GM10248 (cell line): Measurements from ENCODE around the gene OIP5.
"Not testable (repeated sequence)": the region's sequence is repeated elsewhere in the genome, so short reads cannot be mapped to it uniquely, and the experiment has no call there.

ENCODE experiments used
- CTCF ChIA-PET: fragments of 300-600 bp; sonication (Branson Sonifier 250); formaldehyde crosslinking; extraction: SDS; loops from one replicate; lab custom pipeline; 2021; ENCODE audit warnings: antibody characterized with exemption; lab: Yijun Ruan, JAX
- POLR2A ChIA-PET: fragments of 350-650 bp; sonication (Branson Sonifier 250); formaldehyde crosslinking; extraction: SDS; loops from one replicate; lab custom pipeline; 2020; ENCODE audit warnings: antibody characterized with exemption; lab: Yijun Ruan, JAX
- DNase-seq: peaks from one replicate; pipeline ENCODE4 v3.0.0; 2012; ENCODE audit errors: extremely low spot score
- TF ChIP-seq, protein P1 (sequence below): IDR thresholded peaks from 2 replicates; pipeline ENCODE4 v1.5.1; 2012; ENCODE audit warnings: mild to moderate bottlenecking, low read depth; ENCODE audit errors: extremely low read depth, missing control alignments, control extremely low read depth

Gene OIP5

DNA sequence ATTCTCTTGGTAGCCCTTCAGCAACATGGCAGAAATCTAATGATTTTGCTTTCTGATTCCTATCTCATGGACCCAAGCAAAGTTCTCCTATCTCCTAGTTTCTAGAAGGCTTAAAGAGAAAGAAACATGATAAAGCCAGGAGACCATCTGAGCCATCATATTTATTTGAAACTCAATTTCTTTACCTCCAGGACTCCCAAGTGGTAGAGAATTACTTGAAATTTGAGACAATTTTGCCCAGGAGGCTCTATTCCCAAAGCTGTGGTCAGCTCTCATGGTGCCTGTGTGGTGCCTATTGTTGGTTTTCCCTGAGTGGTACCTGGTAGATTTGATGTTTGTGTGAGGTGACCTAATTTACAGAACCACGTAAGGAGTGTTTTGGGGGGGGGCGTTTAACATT lies 62.5 kb downstream of the OIP5 start:
- ChIA-PET POLR2A (no interaction called here), CTCF (interaction anchor here (1.0 to 2.3 kb wide), 2 partner anchors 11 to 378 kb away, joined by 3 to 5 read pairs; no protein-coding TSS in a partner anchor)
- TF ChIP-seq, protein P1, sequence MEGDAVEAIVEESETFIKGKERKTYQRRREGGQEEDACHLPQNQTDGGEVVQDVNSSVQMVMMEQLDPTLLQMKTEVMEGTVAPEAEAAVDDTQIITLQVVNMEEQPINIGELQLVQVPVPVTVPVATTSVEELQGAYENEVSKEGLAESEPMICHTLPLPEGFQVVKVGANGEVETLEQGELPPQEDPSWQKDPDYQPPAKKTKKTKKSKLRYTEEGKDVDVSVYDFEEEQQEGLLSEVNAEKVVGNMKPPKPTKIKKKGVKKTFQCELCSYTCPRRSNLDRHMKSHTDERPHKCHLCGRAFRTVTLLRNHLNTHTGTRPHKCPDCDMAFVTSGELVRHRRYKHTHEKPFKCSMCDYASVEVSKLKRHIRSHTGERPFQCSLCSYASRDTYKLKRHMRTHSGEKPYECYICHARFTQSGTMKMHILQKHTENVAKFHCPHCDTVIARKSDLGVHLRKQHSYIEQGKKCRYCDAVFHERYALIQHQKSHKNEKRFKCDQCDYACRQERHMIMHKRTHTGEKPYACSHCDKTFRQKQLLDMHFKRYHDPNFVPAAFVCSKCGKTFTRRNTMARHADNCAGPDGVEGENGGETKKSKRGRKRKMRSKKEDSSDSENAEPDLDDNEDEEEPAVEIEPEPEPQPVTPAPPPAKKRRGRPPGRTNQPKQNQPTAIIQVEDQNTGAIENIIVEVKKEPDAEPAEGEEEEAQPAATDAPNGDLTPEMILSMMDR = no peak
- DNase-seq = no peak

DNA sequence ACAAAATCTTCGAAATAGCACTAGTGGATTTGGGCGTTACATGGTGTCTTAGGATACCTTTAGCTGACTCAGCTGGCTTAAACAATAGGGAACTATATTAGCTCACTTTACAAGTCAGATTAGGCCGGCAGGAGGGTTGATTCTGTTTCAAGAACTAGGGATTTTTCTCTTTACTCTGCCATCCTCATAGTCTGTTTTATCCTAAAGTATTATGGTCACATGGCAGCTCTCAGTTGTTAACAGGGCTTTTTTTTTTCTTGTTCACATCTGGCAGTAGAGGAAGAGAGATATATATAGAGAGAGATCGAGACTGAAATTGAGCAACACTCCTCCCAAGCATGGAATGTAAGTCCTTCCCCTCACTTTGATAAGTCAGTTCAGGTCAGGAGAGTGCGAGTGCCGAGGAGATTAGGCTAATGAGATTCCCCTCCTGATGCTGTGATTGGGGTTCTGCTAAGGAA lies 68.5 kb downstream of the OIP5 start:
- TF ChIP-seq, protein P1 = no peak
- ChIA-PET CTCF (interaction anchor here (1.0 to 2.4 kb wide), 3 partner anchors 10 to 360 kb away, joined by 3 to 11 read pairs (median 3); partner anchors contain the start of genes CHP1 and EXD1), POLR2A (interaction anchor here (0.6 kb wide), 1 partner anchor 266 kb away, joined by 3 read pairs; no protein-coding TSS in a partner anchor)
- DNase-seq = no peak

DNA sequence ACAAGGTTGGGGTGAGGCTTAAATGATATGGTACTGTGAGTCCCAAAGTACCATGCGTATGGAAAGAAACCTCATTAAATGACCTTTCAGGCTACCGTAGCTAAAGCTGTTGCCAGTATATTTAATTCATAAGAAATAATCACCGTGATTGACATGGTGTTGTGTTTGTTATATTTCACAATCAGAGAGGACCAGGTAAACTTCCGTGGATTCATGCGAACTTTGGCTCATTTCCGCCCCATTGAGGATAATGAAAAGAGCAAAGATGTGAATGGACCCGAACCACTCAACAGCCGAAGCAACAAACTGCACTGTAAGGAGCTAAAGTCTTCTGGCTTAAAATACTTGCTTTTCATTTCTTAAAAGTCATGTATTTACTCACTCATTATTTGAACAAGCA lies 69.8 kb downstream of the OIP5 start:
- TF ChIP-seq, protein P1 = no peak
- ChIA-PET POLR2A (no interaction called here), CTCF (interaction anchor here (1.4 kb wide), 1 partner anchor 10 kb away, joined by 3 read pairs; no protein-coding TSS in a partner anchor)
- no peak for DNase-seq

DNA sequence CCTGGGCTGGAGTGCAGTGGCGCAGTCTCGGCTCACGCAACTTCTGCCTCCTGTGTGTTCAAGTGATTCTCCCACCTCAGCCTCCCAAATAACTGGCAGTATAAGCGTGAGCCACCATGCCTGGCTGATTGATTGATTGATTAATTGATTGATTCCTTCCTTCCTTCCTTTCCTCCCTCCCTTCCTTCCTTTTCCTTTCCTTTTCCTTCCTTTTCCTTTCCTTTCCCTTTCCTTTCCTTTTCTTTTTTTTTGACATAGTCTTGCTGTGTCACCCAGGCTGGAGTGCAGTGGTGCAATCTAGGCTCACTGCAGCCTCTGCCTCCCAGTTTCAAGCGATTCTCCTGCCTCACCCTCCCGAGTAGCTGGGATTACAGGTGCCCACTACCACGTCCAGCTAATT lies 71.5 kb downstream of the OIP5 start:
- CTCF ChIA-PET, DNase-seq: not testable (repeated sequence)
- POLR2A ChIA-PET = interaction anchor here (0.6 kb wide), 1 partner anchor 408 kb away, joined by 4 read pairs; no protein-coding TSS in a partner anchor

- TF ChIP-seq, protein P1 = no peak
- POLR2A ChIA-PET = no interaction called here
- DNase-seq = no peak
- CTCF ChIA-PET = interaction anchor here (1.0 to 1.3 kb wide), 2 partner anchors 9 to 11 kb away, joined by 3 to 5 read pairs; no protein-coding TSS in a partner anchor
Measured at GRCh38 chr15:41259546-41260189, 72.7 kb downstream of the OIP5 start.
